AG08396 (cell line): ENCODE measurements around the gene CMIP.

ENCODE experiments used
- DNase-seq: peaks from one replicate; pipeline ENCODE4 v3.0.0; 2012; ENCODE audit warnings: low spot score, mixed read lengths

Gene CMIP

GRCh38 chr16:81535679-81536360 lies 91.2 kb downstream of the CMIP start:
- DNase-seq: no peak

GRCh38 chr16:81536648-81537047 lies 92.0 kb downstream of the CMIP start:
- no peak for DNase-seq

GRCh38 chr16:81537721-81538561 lies 93.3 kb downstream of the CMIP start:
- no peak for DNase-seq

GRCh38 chr16:81539009-81539758 lies 94.6 kb downstream of the CMIP start:
- no peak for DNase-seq

- no peak for DNase-seq
Observed at GRCh38 chr16:81539759-81540472, 95.3 kb downstream of the CMIP start.

GRCh38 chr16:81541314-81541713 lies 96.7 kb downstream of the CMIP start:
- no peak for DNase-seq

GRCh38 chr16:81542609-81543570 lies 98.3 kb downstream of the CMIP start:
- DNase-seq: no peak

- DNase-seq: no peak
Observed at GRCh38 chr16:81543571-81543970, 99.0 kb downstream of the CMIP start.

GRCh38 chr16:81544261-81544660 lies 99.7 kb downstream of the CMIP start:
- DNase-seq: no peak

GRCh38 chr16:81544700-81545271 lies 100.2 kb downstream of the CMIP start:
- DNase-seq: no peak

GRCh38 chr16:81545470-81546250 lies 101.1 kb downstream of the CMIP start:
- no peak for DNase-seq

- DNase-seq: no peak
Observed at GRCh38 chr16:81546781-81547180, 102.2 kb downstream of the CMIP start.

- DNase-seq: no peak
Observed at GRCh38 chr16:81547194-81547938, 102.8 kb downstream of the CMIP start.

- no peak for DNase-seq
Observed at GRCh38 chr16:81547939-81548216, 103.3 kb downstream of the CMIP start.

GRCh38 chr16:81548551-81548875 lies 103.9 kb downstream of the CMIP start:
- DNase-seq: no peak

GRCh38 chr16:81548876-81549546 lies 104.4 kb downstream of the CMIP start:
- DNase-seq: no peak

GRCh38 chr16:81549547-81550431 lies 105.2 kb downstream of the CMIP start:
- DNase-seq: no peak

- no peak for DNase-seq
Observed at GRCh38 chr16:81550432-81550808, 105.8 kb downstream of the CMIP start.
